GM21737 (cell line): ENCODE measurements around the gene LEFTY2.
"Not testable (repeated sequence)": the region's sequence is repeated elsewhere in the genome, so short reads cannot be mapped to it uniquely, and the experiment has no call there.

Experiments used
- ATAC-seq: cut with Tn5 transposase; IDR thresholded peaks from one replicate; pipeline ENCODE4 v1.9.1; 2021; ENCODE audit warnings: mild to moderate bottlenecking, moderate library complexity; ENCODE audit not compliant: unreplicated experiment

The LEFTY2 gene

DNA sequence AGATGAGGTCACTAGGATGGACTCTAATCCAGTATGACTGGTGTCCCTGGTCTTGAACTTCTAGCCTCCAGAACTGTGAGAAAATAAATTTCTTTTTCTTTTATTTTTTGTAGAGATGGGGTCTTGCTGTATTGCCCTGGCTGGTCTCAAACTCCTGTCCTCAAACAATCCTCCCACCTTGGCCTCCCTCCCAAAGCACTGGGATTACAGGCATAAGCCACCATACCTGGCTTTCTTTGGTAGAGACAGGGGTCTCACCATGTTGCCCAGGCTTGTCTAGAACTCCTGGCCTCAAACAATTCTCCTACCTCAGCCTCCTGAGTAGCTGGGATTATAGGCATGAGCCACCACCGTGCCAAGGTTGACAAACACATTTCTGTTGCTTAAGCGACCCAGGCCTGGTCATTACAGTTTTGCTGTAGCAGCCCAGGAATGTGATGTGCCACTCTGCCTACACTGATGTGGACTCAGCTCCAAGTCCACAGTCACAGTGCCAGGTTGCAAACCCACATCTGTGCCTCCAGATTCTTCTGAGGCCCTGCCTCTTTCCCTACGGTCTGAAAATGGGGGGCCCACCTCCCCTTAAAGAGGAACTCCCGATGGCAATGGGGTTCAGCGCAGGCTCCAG is 32.9 kb downstream of the LEFTY2 start:
- no peak for ATAC-seq

- no peak for ATAC-seq
These were observed 33.7 kb downstream of the LEFTY2 start for GRCh38 chr1:225907341-225907740.

DNA sequence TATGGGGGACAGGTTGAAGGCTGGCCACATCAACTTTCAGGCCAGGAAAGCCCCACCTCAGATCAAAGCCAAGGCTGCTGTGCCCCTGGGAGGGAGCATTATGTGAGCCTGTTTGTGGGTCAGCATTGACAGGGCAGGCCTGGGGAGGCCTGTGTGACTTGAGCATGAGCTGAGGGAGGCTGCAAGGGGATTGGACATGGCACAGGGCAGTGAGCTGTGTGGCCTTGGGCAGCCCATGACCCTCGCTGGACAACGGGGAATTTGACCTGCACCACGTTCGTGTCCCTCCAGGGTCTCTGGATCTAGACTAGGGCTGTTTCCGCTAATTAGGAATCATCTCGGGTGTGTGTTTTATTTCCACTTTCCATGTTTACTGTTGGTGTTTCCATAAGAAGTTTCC is 34.6 kb downstream of the LEFTY2 start:
- ATAC-seq = no peak

DNA sequence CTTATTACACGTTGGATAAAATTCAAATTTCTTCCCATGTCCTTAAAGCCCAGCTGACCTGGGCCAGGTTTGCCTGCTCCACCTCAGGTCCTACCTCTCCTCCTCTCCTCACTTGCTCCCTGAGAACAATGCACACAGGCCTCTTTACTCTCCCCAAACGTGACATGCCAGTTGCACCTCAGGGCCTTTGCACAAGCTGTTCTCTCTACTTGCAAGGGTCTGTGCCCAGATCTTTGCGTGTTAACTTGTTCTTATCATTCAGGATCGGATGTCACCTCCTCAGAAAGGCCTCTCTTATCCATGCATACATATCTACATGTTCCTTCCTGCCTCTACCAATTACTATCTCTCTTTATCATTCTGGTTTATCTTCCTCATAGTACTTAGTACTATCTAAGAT is 37.4 kb downstream of the LEFTY2 start:
- ATAC-seq = no peak

DNA sequence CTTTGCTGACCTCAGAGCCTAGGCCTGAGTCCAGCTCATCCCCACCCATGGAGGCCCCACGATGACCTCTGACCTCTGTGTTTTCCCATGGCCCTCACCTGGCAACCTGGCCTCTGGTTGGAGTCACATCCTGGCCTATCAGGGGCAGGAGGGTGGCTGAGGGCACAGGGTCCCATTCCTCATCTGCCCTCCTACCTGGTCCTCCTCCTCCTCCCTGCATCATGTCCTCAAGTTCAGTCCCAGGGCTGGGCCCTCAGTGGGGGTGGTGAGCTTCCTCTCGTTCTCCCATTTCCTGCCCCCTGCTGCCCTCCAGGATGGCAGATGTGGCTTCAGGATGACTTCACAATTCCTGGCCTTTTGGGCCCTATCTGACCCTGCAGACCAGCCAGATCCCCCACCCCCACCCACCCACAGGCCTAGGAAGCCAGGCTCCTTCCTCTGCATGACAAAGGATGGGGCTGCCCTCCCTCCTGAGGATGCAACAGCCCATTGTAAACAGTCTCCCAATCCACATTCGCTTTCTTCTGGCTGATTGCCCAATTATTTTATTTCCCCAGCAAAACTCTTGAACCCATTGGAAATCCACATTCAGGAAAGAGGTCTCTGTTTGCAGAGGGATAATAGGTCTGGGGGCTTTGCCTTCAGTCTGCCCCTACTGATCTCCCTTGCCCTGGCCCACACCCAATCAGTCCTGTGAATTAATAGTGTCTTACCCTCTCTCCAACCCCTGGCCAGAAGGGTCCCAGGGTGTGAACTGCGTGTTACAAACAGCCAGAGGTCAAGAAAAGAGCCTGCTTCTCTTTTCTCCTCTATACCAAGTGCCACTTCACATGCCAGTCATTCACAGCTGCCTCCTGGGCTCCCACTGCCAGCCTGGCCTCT is 41.7 kb downstream of the LEFTY2 start:
- no peak for ATAC-seq

DNA sequence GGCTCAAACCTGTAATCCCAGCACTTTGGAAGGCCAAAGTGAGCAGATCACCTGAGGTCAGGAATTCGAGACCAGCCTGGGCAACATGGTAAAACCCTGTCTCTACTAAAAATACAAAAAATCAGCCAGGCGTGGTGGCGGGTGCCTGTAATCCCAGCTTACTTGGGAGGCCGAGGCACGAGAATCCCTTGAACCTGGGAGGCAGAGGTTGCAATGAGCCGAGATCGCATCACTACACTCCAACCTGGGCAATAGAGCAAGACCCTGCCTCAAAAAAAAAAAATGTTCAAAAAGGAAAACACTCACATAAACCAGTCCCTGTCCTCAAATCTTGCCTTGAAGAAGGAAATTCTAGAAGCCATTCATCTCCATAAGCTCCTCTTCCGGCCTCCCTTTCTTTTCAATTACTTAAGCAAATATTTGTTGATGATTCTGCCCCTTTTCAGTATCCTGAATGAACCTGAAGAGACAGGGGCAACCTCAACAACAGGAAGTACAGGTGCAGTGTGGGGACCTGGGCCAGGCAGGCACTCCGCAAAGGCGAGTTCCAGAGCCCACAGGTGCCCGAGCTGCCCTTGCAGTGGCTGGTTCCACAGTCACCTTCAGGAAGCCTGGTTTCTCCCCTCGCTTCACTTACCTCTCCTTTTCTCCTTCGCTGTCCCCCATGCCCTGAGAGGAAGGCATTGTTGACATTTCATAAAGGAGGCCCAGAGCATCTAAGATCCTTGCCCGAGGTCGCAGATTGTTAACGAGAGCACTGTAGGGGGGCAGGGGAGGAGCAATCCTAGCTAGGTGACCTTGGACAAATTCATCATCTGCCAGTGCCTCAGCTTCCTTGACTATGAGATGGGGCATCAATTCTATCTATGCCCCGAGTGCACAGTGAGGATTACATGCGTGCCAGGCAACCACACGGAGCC is 43.2 kb downstream of the LEFTY2 start:
- no peak for ATAC-seq

GRCh38 chr1:225896937-225897549 is 44.0 kb downstream of the LEFTY2 start:
- peak; percentile 99 for ATAC-seq

DNA sequence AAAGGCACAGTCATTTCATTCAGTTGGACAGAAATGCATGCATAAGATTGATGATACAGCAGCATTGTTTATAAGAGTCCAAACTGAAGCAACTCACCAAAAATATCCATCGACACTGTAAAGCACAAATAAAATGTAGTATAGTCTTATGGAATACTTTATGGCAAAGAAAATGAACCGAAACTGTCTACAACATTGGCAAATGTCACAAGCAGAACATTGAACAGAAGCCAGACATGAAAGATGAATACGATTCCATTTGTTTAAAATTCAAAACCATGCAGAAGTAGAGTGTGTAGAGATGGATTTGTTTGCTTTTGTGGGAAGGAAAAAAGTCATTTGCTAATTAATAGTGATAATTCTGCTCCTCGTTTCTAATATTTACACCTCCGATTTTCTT is 44.5 kb downstream of the LEFTY2 start:
- no peak for ATAC-seq

DNA sequence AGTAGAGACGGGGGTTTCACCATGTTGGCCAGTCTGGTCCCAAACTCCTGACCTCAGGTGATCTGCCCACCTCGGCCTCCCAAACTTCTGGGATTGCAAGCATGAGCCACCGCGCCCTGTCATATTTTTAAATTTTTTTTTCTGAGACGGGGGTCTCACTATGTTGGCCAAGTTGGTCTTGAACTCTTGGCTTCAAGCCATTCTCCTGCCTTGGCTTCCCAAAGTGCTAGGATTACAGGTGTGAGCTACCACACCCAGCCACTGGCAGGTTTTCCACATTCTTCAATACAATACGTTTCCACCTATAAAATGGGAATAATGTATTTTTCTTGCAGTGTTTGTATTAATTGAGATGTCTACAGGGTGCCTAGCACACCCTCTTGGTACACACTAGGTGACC is 48.7 kb downstream of the LEFTY2 start:
- no peak for ATAC-seq

GRCh38 chr1:225891229-225891972 is 49.6 kb downstream of the LEFTY2 start:
- ATAC-seq = no peak

DNA sequence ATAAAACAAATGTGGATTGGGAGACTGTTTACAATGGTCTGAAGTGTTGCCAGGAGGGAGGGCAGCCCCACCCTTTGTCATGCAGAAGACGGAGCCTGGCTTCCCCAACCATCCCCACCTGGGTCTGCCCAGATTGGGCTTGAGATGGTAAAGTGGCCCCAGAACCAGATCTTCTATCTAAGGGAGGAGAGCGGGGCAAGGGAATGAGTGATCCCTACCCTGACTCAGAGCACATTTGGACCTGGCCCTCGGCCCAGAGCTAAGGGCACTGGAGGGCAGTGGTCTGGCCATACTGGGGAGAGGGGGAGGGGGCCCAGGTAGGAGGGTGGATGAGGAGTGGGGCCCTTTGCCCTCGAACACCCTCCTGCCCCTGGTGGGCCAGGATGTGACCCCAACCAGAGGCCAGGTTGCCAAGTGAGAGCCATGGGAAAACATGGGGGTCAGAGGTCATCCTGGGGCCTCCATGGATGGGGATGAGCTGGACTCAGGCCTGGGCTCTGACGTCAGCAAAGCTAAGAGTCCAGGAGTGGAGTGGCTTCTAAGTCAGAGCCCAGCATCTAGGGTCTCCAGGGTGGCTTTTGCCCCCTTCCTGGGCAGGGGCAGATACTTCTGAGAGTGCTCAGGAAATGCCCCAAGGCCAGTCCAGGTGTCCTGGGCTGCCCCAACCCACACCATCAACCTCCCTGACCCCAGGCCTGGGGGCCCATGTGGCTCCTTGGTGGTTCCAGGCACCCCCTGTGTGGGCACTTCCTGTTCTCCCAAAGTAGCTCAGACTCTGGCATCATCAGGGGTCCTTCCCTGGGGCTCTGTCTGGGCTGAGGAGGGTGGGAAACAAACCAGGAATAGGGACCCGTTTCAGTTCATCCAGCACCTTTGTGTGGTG is 50.4 kb downstream of the LEFTY2 start:
- no peak for ATAC-seq

DNA sequence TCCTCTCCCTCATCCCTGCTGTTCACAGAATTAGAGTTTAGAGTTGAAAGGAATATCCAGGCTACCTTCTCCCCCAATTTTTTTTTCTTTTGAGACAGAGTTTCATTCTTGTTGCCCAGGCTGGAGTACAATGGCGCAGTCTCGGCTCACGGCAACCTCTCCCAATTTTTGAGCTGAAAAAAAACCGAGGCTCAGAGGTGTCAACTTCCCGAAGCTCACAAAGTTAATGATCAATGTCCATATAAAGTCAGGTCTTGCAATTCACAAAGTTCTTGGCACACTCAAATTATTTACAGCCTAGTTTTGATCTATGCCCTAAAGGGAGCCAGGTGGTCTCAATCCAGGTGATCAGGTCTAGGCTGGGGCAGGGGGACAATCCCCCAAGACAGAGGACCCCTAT is 51.3 kb downstream of the LEFTY2 start:
- ATAC-seq = no peak

DNA sequence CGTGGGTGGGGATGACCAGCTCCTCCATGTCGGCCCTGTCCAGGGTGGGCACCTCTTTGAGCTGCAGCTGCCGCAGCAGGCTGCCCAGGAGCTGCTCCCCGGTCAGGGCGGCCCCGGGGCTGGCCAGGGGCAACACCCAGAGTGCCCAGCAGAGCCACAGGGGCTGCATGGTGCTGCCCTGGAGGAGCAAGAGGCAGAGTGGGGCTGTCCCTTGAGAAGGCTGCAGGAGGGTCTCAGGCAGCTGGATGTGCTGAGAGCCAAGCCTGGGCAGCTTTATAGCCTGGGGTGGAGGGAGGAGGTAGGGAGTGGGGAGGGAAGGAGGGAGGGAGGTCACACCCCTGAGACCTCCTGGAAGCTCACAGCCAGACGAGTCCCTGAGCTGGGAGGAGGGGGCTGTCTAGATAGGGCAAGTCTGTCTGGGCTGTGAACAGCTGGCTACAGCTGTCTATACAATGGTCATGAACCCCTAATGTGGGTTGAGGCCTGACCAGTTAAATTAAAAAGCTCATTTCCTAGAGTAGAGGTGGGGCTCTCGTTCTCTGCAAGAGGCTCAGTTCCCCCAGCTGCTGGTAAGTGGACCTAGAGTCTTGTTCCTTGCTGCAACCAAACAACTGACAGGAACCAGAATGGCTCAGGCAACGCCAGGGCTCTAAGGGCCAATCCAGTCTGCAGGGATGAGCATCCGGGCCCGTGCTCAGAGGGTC is 52.0 kb downstream of the LEFTY2 start, which contains the start of gene LEFTY1:
Gene LEFTY1, minus strand, starts transcription at position 249 of the 704 bp plus-strand sequence. Its CDS starts 80 bp downstream, at position 169.
- ATAC-seq = no peak

DNA sequence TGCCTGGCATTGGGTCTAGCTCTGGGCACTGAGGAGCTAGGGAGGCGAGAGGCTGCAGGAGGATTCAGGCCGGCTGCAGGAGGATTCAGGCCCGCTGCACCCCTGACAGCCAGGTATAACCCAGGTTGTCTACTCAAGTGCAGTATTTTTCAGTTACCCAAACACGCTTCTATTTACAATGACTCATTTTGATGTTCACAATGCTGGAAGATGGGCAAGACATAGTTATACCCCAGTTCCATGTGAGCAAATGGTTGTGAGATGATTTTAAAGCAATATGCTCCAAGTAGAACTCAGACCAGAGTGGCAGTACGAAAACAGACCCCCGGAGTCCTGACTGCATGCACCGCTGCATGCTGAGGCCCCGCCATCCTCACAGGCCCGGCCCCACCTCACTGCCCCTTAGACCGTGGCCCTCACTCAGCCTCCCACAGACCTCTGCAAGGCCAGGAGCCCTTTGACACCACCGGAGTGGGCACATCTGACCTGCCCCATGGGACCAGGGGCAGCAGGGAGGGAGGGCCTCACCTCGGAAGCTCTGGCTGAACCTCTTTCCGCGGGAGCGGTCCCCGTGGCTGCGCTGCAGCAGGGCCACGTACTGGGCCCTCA is 52.6 kb downstream of the LEFTY2 start:
- no peak for ATAC-seq

- ATAC-seq = not testable (repeated sequence)
These were observed 53.3 kb downstream of the LEFTY2 start for GRCh38 chr1:225887554-225888288.

DNA sequence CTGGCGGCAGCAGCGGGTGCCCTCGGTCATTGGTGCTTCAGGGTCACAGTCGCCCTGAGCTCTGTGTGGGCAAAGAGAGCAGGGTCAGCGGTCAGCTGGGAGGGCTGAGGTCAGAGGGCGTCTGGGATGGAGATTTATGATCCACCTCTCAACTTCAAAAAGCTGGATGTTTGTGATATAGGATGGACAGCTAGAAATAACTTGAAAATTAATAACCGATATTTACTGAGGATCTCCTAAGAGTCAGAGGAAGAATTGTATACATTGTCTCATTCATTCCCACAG is 54.0 kb downstream of the LEFTY2 start:
- ATAC-seq = no peak
